ENCODE results near the gene COL6A6.

Gene COL6A6

GRCh38 chr3:130537673-130538304, 20.8 kb downstream of the COL6A6 start:
- Histone ChIP-seq H3K27me3 (ENCODE audit: insufficient read depth, poor library complexity, severe bottlenecking) (no peaks in the 10 kb centered on the region), H3K4me3 (replicated peaks; ENCODE audit: insufficient read depth, low read length) (no peak overlapping the region), H3K27ac (replicated peaks) (no peak overlapping the region)
- TF ChIP-seq POLR2AphosphoS5 (IDR thresholded peaks at IDR 0.05; ENCODE audit: low read depth) (no peak), CTCF (IDR thresholded peaks at IDR 0.05; ENCODE audit: insufficient read depth, low read length) (no peak), GABPA (IDR thresholded peaks at IDR 0.05; ENCODE audit: low read depth) (no peak), REST (IDR thresholded peaks at IDR 0.05; ENCODE audit: insufficient replicate concordance, low read depth) (no peak), SPI1 (IDR thresholded peaks at IDR 0.05; ENCODE audit: borderline replicate concordance, low read depth) (no peak)
- no peak for DNase-seq (ENCODE audit: low read depth in 1 of 2, low spot score in 1 of 2)

GRCh38 chr3:130539005-130539404, 22.0 kb downstream of the COL6A6 start:
- H3K4me3 ChIP-seq (replicated peaks; ENCODE audit: insufficient read depth, low read length), result no peak overlapping the region
- TF ChIP-seq POLR2AphosphoS5 (IDR thresholded peaks at IDR 0.05; ENCODE audit: low read depth) (no peak), CTCF (IDR thresholded peaks at IDR 0.05; ENCODE audit: insufficient read depth, low read length) (peak; percentile 81)
- H3K27ac ChIP-seq (replicated peaks), result no peak overlapping the region
- no peaks in the 10 kb centered on the region for H3K27me3 ChIP-seq (ENCODE audit: insufficient read depth, poor library complexity, severe bottlenecking)
- DNase-seq (ENCODE audit: low read depth in 1 of 2, low spot score in 1 of 2), result peak in 1 of 2 experiments; percentile 52

- peak overlapping the region; percentile 20; the same call in 1 of the 2 replicates for H3K27ac ChIP-seq (replicated peaks)
- no peaks in the 10 kb centered on the region for H3K27me3 ChIP-seq (ENCODE audit: insufficient read depth, poor library complexity, severe bottlenecking)
- no peak for DNase-seq (ENCODE audit: low read depth in 1 of 2, low spot score in 1 of 2)
- TF ChIP-seq SPI1 (IDR thresholded peaks at IDR 0.05; ENCODE audit: borderline replicate concordance, low read depth) (peak; percentile 84), REST (IDR thresholded peaks at IDR 0.05; ENCODE audit: insufficient replicate concordance, low read depth) (no peak), CTCF (IDR thresholded peaks at IDR 0.05; ENCODE audit: insufficient read depth, low read length) (no peak)
- H3K4me3 ChIP-seq (replicated peaks; ENCODE audit: insufficient read depth, low read length), result no peak overlapping the region
Measured at GRCh38 chr3:130543322-130543721, 26.3 kb downstream of the COL6A6 start.
